A549 treated with ZK216348 at 1 μM for 4 hours (cell line): ENCODE results near the gene PGM3. TPM values are rescaled to one million over a fixed set of nuclear protein-coding genes. Genes with fewer than 3 reads are reported as not detected.

ENCODE experiments used
- total RNA-seq: library from RNA; stranded (reverse); fragments of 200-300 nt; extraction: Qiagen RNA extraction; gene quantifications from 5 replicates; pipeline ENCODE4 v1.2.3, GENCODE V29; 2022; ENCODE audit warnings: low read depth

Gene PGM3, protein sequence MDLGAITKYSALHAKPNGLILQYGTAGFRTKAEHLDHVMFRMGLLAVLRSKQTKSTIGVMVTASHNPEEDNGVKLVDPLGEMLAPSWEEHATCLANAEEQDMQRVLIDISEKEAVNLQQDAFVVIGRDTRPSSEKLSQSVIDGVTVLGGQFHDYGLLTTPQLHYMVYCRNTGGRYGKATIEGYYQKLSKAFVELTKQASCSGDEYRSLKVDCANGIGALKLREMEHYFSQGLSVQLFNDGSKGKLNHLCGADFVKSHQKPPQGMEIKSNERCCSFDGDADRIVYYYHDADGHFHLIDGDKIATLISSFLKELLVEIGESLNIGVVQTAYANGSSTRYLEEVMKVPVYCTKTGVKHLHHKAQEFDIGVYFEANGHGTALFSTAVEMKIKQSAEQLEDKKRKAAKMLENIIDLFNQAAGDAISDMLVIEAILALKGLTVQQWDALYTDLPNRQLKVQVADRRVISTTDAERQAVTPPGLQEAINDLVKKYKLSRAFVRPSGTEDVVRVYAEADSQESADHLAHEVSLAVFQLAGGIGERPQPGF
- total RNA-seq, result 22.9 to 32.1 TPM (median 27.5 TPM) in 5 replicates

DNA sequence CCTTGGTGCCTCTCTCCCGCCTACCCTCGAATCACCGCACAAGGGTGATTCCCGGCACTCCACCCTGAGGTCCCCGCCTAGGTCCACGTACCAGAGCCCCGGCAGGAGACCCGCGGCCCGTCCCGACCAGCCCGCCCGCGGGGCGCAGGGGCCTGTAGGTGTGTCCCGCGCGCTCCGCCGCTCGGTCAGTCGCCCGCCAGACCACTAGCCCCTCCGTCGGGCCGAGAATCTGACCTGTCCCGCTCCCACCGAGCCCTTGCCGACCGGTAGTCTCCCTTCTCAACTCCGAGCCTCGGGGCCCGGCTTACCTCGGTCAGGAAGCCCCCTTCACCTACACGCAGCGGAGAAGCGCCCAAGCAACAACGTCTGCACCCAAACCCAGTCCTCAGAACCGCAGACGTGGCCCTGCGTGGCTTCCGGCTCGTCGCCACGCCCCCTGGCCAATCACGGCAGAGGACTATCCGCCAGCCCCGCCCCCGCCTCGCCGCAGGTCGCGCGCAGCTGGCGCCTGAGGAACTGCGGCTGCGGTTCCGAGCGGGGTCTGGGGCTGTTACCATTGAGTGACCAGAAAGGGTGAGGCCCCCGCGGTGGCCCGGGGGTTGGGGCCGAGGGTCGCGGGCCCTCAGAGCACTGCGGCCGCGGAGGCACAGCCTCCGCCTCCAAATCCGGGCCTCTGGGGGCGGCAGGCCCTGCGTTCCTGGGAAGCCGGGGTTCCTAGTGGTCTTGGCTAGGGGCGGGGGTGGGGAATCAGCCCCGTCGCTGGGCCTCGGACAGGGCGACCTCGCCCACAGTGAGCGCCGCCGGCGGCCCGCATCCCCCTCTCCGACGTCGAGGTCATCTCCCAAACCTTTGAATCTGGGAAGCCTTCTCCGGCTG lies at the start of gene PGM3, which contains the start of gene RWDD2A:
PGM3 (minus strand) TSS at position 395 of the 876 bp plus-strand sequence. CDS start 2,253 bp downstream, outside the sequence.
RWDD2A (plus strand) TSS at position 487 of the 876 bp plus-strand sequence. CDS start 1,095 bp downstream, outside the sequence.

Other genes starting within 250 kb of the PGM3 start
- 3.2 to 4.5 TPM (median 3.6 TPM) in 5 replicates for gene UBE3D, start 127.4 kb downstream of the PGM3 start, total RNA-seq
- 1.9 to 3.5 TPM (median 2.6 TPM) in 5 replicates for gene DOP1A, start 125.6 kb downstream of the PGM3 start, total RNA-seq
- gene RWDD2A, start 92 bp upstream of the PGM3 start, total RNA-seq, result 1.2 to 2.2 TPM (median 1.5 TPM) in 5 replicates
- 35.8 to 44.2 TPM (median 37.6 TPM) in 5 replicates for gene ME1, start 237.8 kb upstream of the PGM3 start, total RNA-seq